HuH-7 (cell line): ENCODE results near the gene METTL22.

Experiments
- DNase-seq: peaks from one replicate; pipeline ENCODE4 v3.0.0; 2011; ENCODE audit warnings: low spot score

METTL22 gene

DNA sequence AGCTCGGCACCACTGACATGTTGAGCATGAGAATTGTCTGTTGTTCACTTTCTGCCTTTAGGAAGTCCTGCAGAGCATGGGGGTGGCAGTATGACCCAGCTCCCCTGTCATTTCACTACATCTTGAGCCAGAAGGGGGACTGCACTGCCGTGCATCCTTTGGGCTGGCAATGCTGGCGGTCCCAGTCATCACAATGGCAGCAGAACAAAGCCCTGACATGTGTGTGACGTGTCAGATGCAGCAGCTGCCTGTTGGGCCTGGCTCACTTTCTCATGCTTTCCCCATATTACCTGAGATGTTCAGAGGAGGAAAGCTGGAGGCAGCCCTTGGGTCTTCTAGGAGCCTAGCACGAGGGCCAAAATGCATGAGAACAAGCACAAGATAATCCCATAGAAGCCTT lies 46.6 kb downstream of the METTL22 start:
- DNase-seq, result no peak

- DNase-seq, result no peak
These were observed 48.0 kb downstream of the METTL22 start for GRCh38 chr16:8669481-8669880.

DNA sequence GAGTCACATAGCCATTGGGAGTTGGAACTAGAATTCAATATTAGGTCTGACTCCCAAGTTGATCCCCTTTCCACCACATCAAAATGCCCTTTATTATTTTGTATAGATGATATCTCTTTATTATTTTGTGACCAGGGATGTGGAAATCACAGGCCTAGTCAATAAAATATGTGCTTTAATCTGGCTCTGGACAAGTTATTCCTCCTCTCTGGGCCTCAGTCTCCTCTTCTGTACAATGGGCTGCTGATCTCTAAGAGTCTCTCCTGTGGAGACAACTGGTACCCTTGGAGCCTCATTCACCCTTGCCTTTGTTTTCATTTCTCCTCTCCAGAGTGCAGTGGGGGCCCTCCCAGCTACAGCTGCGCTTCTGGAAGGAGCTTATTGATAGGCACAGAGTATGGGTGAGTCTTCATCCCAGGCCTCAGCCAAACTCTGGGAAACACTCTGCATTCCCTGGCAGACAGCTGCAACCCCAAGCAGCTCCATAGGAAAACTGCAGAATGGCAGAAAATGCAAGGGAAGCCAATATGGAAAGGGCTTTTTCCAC lies 48.6 kb downstream of the METTL22 start:
- DNase-seq, result no peak

DNA sequence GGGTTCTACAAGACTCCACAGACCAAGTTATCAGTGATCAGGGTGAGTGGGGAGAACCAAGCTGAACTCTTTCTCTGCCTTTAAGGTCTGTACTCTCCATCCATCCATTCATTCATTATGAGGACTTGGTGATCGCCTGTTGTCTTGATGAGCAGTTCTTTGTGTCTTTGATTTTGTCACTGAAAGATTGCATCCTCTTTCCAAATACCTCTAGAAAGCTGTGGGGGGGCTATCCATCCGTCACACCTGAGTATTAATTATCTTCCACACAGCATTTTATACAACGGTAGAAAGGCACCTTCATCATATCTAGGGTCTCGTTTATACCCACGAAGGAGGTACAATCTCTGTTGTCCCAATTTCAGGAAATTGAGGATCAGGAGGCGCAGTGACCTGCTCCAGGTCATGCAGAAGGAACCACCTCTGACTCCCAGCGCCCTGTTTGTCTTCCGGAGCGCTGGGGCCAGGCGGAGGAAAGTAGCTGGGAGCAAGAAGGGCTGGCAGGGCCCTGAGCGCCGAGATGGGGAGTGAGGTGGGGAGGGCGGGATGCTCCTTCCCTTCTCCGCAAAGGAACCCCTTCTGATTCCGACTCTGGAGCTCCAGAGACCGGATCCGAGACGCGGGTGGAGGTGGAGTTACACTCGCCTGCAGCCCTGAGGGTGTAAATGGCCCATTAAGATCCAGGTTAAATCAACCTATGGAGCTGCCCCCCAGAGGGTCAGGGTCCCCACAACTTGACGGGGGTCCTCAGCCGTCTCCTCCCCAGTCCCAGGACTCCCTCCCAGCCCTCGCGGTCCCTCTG lies 52.3 kb downstream of the METTL22 start:
- DNase-seq, result no peak

DNA sequence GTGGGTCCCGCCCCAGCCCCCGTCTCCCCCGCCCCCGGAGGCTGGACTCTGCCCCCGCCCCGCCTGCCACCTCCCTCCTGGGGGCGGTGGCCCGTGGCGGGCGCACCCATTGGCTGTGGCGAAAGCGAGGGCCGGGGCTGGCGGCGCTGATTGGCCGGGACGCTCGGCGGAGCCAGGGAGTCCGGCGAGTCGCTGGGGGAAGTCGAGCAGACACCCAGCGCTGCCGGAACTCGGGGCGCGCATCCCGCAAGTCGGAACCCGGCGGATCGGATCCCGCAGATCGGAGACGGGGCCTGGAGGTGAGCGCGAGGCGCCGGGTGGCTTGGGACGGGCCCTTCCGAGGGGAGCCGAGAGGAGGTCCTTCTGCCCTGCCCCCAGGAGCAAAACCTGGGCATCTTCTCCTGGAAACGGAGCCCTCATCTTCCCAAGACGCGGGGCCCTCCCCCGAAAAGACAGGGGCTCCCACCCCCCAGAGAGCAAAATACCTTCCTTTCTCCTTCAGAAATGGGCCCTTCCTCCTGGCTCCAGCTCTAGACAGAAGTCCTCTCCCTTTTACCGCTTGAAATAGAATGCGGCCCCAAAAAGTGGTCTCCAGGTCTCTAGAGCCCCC lies 53.0 kb downstream of the METTL22 start, which contains the start of gene ABAT:
ABAT (plus strand) TSS at position 205 of the 610 bp plus-strand sequence. CDS start 61,123 bp downstream, outside the sequence.
- DNase-seq, result peak; percentile 95

DNA sequence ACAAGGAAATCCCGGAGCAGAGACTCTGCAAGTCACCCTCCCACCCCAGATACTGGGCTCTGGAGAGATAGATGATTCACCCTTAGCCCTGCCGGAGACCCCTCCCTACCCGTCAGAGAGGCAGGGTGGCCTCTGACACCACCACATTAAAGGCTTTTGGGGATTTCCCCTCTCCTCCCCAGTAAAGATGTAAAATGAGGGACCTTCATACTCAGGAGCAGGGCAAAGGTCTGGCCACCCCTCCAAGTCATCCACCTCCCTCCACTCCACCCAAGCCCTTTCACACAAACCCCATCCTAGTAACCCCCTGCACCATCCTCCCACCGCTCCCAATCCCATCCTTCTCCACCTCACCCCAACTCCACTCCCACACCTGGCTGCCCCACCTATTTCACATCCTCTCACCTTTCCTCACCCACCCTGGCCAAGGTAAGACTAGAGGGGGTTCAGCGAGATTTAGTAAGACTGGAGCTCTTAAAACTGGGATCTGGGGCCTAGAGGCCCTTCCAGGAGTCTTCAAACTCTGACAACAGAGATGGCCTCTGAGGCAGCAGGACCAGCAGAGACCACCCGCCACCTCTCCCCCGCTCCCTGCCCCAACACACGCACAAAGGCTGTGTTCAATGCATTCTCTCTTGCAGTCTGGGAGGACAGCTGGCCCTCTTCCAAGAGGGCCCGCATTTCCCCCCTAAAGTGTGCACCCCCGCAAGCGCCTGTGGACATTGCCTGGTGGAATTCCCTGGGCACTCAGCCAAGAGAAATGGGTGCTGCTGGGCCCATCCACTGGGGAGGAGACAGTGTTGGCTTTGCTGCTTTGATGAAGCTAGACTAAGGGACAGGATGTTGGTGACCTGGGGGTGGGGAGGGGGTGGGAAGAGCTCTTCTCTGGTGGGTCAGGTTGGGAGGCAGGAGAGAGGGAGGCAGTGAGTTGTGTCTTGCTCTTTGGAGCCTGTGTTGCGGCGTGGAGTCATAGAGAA lies 54.0 kb downstream of the METTL22 start:
- no peak for DNase-seq

- DNase-seq, result no peak
These were observed 54.7 kb downstream of the METTL22 start for GRCh38 chr16:8676160-8676547.

GRCh38 chr16:8676737-8677375 lies 55.4 kb downstream of the METTL22 start:
- no peak for DNase-seq

- no peak for DNase-seq
These were observed 56.0 kb downstream of the METTL22 start for GRCh38 chr16:8677481-8677880.

GRCh38 chr16:8678068-8678927 lies 56.8 kb downstream of the METTL22 start:
- no peak for DNase-seq

DNA sequence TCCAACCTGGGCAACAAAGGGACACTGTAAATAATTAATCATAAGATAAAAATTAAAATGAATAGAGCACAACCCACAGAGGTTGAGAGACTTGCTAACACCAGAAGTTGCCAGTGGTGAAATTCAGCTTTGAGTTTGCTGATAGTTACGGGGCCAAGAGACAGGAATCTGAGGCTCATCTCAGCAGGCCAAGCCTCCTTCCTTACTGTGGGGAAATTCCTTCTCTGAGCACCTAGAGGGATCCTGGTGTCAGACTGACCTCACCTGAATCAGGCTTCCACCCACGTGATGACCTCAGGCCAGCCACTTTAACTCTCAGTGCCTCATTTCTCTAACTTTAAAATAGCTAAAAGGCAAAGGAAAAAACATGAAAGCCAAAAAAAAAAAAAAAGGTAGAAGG lies 57.7 kb downstream of the METTL22 start:
- no peak for DNase-seq

DNA sequence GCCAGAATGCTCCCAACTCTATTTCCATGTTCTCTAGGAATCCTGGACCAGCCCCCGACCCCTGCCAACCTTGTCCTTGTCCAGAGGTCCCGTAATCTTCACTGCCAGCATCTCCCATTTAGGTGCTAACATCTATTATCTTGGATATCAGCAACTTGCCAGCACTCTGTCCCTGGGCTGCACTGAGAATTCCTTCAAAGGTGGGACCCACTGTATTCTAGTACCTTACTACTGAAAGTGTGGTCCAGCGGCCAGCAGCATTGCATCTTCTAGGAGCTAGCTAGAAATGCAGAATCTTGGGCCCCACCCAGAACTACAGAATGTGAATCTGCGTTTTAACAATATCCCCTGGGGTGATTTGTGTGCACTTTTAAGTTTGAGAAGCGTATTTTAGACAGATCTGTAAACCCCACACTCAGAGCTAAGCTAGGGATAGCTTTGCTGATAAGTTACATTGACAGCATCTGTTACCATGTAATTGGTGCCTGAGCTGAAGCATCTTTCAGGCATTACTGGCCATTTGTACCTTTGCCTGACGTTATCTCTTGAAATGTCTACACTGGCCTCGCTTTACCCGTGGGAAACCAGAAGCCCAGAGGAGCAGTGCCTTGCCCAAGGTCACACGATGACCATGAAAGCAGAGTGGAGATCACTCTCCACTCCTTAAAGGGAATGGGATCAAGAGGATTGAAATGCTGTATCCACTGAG lies 61.2 kb downstream of the METTL22 start:
- DNase-seq, result no peak

DNA sequence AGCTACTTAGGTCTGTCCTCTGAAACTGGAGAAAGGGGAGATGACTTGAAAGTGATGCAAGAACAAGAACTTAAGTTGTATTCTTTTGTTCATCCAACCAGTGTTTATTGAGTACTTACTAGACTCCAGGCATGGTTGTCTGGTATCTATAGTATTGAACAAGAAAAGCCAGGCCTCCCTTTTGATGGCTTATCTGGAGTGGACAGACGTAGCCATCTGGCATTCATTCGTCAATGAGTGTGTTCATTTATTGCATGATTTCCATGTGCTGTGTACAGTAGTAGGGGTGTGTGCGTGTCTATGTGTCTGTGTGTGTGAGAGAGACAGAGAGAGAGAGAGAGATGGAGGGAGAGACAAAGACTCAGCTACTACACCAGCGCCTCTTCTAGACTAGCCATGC lies 62.1 kb downstream of the METTL22 start:
- no peak for DNase-seq

- no peak for DNase-seq
These were observed 64.1 kb downstream of the METTL22 start for GRCh38 chr16:8685617-8686016.

- DNase-seq, result no peak
These were observed 64.6 kb downstream of the METTL22 start for GRCh38 chr16:8686031-8686621.

DNA sequence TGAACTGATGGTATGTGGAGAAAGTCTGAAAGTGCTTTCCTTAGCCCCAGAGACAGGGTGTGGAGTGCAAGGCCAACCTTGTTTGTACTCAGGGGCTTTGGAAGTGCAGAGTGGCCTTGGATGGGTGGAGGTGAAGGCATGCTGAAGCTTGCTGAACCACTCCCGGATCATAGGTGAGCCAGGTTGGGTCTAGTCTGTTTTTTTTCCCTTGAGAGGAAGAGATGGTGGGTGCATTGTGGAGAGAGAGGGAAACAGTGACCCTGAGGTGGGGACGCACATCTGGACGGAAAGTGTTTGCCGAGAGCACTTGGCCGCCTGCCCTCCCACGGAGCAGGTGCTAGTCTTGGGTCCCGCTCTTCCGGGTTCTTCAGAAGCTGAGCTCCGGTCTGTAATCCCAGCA lies 65.4 kb downstream of the METTL22 start:
- no peak for DNase-seq

DNA sequence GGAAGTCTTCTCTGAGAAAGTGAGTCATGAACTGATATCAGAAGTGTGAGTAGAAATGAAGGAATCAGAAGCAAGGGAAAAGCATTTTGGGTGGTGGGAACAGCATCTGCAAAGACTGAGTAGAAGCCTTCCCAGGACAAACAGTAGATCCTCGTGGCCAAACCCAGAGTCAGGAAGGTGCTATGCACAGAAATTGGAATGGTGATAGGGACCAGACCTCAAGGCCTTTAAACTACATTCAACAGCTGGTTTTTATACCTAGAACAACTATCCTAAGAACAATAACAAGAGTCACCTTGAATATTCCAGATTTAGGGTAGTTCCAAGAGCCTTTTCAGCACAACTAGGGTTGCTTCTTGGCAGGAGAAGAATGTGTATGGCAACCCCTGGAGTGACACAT lies 68.2 kb downstream of the METTL22 start:
- DNase-seq, result no peak

DNA sequence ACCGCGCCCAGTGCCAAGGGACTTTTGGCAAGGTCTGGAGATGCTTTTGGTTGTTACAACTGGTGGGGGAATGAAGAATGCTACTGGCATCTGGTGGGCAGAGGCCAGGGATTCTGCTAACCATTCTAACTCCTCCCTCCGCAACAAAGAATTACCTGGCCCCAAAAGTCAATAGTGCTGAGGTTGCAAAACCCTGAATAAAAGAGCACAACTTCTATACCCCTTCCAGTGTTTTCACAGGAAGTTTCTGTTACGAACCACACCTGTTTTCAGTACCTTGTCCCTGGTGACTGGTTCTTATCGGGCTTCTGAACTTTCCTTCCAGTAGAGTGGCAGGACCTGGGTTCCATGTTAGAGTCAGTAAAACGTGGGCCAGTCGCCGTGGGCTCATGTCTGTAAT lies 70.2 kb downstream of the METTL22 start:
- DNase-seq, result no peak
